ENCODE results near the gene ZNF732. TPM values are rescaled to one million over a fixed set of nuclear protein-coding genes. Genes with fewer than 3 reads are reported as not detected.
A peak's percentile ranks its signal among the peaks of the same experiment; 100 is the strongest.
"Not testable (repeated sequence)": the region's sequence is repeated elsewhere in the genome, so short reads cannot be mapped to it uniquely, and the experiment has no call there.

Gene ZNF732
- total RNA-seq, 2 experiments from 2014 or later = not detected

DNA sequence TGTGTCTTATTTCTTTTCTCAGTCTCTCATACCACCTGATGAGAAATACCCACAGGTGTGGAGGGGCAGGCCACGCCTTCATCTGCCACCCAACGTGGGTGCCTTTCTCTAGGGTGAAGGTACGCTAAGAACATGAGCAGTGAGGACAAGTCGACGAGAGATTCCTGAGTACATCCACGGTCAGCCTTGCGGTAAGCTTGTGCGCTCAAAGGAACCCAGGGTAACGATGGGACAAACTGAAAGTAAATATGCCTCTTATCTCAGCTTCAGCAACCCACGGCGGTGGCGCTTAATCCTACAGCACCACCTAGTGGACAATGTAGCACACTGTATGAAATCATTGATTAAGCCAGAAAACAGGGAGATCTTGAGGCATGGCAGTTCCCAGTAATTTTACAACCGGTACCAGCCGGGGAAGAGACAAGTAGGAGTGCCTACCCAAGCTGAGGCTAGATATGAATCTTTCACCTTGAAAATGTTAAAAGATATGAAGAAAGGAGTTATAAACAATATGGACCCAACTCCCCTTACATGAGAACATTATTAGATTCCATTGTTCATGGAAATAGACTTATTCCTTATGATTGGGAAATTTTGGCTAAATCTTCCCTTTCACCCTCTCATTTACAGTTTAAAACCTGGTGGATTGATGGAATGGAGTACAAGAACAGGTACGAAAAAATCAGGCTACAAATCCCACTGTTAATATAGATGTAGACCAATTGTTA, 63.0 kb downstream of the ZNF732 start:
- POLR2A ChIA-PET = interaction anchor here (0.6 kb wide), 1 partner anchor 13 kb away, joined by 3 read pairs; no protein-coding TSS in a partner anchor
- intact Hi-C loops (cut with micrococcal nuclease) = no loop called here

DNA sequence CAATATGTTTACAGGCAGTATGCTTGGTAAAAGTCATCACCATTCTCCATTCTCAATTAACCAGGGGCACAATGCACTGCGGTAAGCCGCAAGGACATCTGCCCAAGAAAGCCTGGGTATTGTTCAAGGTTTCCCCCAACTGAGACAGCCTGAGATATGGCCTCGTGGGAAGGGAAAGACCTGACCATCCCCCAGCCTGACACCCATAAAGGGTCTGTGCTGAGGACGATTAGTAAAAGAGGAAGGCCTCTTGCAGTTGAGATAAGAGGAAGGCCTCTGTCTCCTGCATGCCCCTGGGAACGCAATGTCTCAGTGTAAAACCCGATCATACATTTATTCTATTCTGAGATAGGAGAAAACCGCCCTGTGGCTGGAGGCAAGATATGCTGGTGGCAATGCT, 63.9 kb downstream of the ZNF732 start:
- POLR2A ChIA-PET; CTCF ChIA-PET; H3K4me1 Mint-ChIP-seq (ENCODE audit: low read depth); DNase-seq; H3K9me3 Mint-ChIP-seq; H3K36me3 Mint-ChIP-seq (ENCODE audit: low read depth); ATAC-seq; H3K27me3 Mint-ChIP-seq; intact Hi-C loops (cut with micrococcal nuclease): not testable (repeated sequence)
- H3K4me3 Mint-ChIP-seq = peak overlapping the region; percentile 73
- peak overlapping the region; percentile 74 for H3K27ac Mint-ChIP-seq

More for the DNA sequence above, 63.0 kb downstream of the ZNF732 start:
- Mint-ChIP-seq H3K9me3 (peaks cover 6% of the 10 kb centered on the region), H3K4me3 (peak overlapping the region; percentile 73), H3K36me3 (ENCODE audit: low read depth) (no peaks in the 10 kb centered on the region), H3K27ac (peak overlapping the region; percentile 74), H3K27me3 (no peaks in the 10 kb centered on the region), H3K4me1 (ENCODE audit: low read depth) (peaks cover 7% of the 10 kb centered on the region)
- TF ChIP-seq, protein P1, sequence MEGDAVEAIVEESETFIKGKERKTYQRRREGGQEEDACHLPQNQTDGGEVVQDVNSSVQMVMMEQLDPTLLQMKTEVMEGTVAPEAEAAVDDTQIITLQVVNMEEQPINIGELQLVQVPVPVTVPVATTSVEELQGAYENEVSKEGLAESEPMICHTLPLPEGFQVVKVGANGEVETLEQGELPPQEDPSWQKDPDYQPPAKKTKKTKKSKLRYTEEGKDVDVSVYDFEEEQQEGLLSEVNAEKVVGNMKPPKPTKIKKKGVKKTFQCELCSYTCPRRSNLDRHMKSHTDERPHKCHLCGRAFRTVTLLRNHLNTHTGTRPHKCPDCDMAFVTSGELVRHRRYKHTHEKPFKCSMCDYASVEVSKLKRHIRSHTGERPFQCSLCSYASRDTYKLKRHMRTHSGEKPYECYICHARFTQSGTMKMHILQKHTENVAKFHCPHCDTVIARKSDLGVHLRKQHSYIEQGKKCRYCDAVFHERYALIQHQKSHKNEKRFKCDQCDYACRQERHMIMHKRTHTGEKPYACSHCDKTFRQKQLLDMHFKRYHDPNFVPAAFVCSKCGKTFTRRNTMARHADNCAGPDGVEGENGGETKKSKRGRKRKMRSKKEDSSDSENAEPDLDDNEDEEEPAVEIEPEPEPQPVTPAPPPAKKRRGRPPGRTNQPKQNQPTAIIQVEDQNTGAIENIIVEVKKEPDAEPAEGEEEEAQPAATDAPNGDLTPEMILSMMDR (IDR thresholded peaks at IDR 0.05) = peak; percentile 86
- DNase-seq (peak; percentile 80), ATAC-seq (peak; percentile 97)
- CTCF ChIA-PET = interaction anchor here (0.6 to 1.2 kb wide), 7 partner anchors 8 to 214 kb away, joined by 3 to 4 read pairs (median 3); no protein-coding TSS in a partner anchor

DNA sequence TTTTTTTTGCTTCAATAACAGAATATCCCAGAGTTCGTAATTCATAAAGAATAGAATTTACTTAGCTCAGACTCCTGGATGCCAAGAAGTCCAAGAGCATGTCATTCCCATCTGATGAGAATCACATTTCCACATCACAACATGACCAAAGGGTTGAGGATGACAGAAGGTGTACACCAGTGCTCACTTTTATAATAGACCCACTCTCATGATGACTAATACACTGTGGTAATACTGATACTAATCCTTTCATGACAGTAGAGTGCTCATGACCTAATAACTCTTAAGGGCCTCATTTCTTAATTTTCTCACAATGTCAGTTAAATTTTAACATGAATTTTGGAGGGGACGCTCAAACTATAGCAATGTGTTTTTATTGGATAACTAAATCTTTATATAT, 69.2 kb downstream of the ZNF732 start:
- no peak for DNase-seq
- H3K27ac Mint-ChIP-seq = no peak overlapping the region
- no peaks in the 10 kb centered on the region for H3K9me3 Mint-ChIP-seq
- ChIA-PET POLR2A (interaction anchor here (0.6 kb wide), 1 partner anchor 239 kb away, joined by 3 read pairs; no protein-coding TSS in a partner anchor), CTCF (interaction anchor here (1.1 kb wide), 1 partner anchor 71 kb away, joined by 3 read pairs; no protein-coding TSS in a partner anchor)
- no peaks in the 10 kb centered on the region for H3K27me3 Mint-ChIP-seq
- intact Hi-C loops (cut with micrococcal nuclease) = no loop called here
- ATAC-seq = no peak
- H3K4me1 Mint-ChIP-seq (ENCODE audit: low read depth) = peaks cover 2% of the 10 kb centered on the region
- H3K36me3 Mint-ChIP-seq (ENCODE audit: low read depth) = no peaks in the 10 kb centered on the region
- H3K4me3 Mint-ChIP-seq = no peak overlapping the region
- TF ChIP-seq, protein P1 (IDR thresholded peaks at IDR 0.05) = no peak

DNA sequence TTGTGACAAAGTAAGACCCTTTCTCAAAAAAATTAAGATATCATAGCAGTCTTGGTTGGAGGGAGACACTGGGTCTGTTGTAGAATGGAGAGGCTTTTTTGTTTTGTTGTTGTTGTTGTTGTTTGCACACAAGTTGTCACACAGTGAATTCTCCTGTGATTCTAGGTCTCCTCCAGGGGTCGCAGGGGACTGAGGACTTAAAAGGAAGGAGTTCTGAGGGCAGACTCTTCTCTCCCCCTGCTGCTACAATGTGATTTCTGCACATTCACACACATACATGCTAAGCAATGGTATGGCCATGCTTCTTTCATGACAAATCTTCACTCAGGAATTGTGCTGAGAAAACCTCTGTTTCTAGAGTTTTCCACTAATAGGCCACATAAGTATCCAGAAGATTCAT, 71.1 kb downstream of the ZNF732 start:
- Mint-ChIP-seq H3K27ac (no peak overlapping the region), H3K4me3 (no peak overlapping the region)

DNA sequence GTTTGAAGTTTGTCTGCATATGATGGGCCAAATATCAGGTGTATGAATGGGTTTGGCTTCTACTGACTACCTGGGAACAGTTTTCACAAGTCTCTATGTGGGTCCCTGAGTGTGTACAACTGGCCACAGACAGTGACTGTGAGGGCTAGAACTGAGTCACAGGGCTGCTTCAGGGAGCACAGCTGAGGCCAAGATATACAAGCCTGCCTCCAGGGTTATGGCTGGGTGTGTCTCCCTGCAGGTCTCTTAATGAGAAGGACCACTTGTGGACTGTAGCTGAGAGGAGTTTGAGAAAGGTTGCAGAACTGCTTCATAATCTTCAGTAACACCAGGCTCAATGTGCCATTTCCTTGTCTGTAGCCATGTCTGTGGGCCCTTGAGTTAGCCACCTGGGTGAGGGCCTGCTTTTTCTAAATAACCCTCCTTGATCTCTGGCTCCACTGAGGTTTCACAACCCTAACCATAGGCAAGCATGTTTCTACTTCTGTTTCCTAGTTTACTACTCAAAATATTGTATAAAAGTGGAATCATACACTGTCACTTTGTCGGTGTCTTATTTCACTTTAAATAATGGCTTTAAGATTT, 81.3 kb downstream of the ZNF732 start:
- H3K27ac Mint-ChIP-seq = no peak overlapping the region
- no peak for DNase-seq
- no peaks in the 10 kb centered on the region for H3K36me3 Mint-ChIP-seq (ENCODE audit: low read depth)
- no peak overlapping the region for H3K4me3 Mint-ChIP-seq
- no peak for ATAC-seq
- TF ChIP-seq, protein P1 (IDR thresholded peaks at IDR 0.05) = no peak
- ChIA-PET POLR2A (no interaction called here), CTCF (no interaction called here)
- H3K4me1 Mint-ChIP-seq (ENCODE audit: low read depth) = no peaks in the 10 kb centered on the region
- intact Hi-C loops (cut with micrococcal nuclease) = no loop called here
- H3K9me3 Mint-ChIP-seq = peaks cover 9% of the 10 kb centered on the region
- H3K27me3 Mint-ChIP-seq = no peaks in the 10 kb centered on the region

More for the DNA sequence above, 71.1 kb downstream of the ZNF732 start:
- H3K9me3 Mint-ChIP-seq = peaks cover 6% of the 10 kb centered on the region
- ATAC-seq (no peak), DNase-seq (no peak)
- intact Hi-C loops (cut with micrococcal nuclease) = no loop called here
- H3K27me3 Mint-ChIP-seq = no peaks in the 10 kb centered on the region
- H3K4me1 Mint-ChIP-seq (ENCODE audit: low read depth) = peaks cover 6% of the 10 kb centered on the region
- TF ChIP-seq, protein P1 (IDR thresholded peaks at IDR 0.05) = no peak
- peaks cover 4% of the 10 kb centered on the region for H3K36me3 Mint-ChIP-seq (ENCODE audit: low read depth)
- ChIA-PET CTCF (no interaction called here), POLR2A (no interaction called here)

Small RNA genes lying within 50 kb of the gene (microRNA-seq; reads per million reads assigned to microRNA genes)
- not detected for gene MIR571 (ENCODE audit: borderline microRNAs expressed, borderline replicate concordance)

Other genes with a start within 250 kb of the ZNF732 start
- gene ZNF718, start 181.0 kb downstream of the ZNF732 start, total RNA-seq = 1 to 10 TPM; 7.4 to 7.5 TPM
- gene ZNF141, start 32.3 kb upstream of the ZNF732 start, total RNA-seq = 10 to 100 TPM; 27.7 to 29.3 TPM
- gene ZNF721, start 193.7 kb upstream of the ZNF732 start, total RNA-seq = 10 to 100 TPM; 33.9 to 36.4 TPM
- gene PIGG, start 193.7 kb upstream of the ZNF732 start, total RNA-seq = 10 to 100 TPM; 40.9 to 41.7 TPM